HepG2 (cell line): ENCODE measurements around the gene MYO7B. TPM values are rescaled to one million over a fixed set of nuclear protein-coding genes. Genes with fewer than 3 reads are reported as not detected.

Experiments
- ARID3A ChIP-seq: IDR thresholded peaks from 2 replicates; pipeline ENCODE4 v1.6.1; 2012; ENCODE audit warnings: low read depth, low read length, improper control_type of control experiment
- HNF4G ChIP-seq, 2 experiments: sonication (generic) in 1 of 2; formaldehyde crosslinking in 1 of 2; IDR thresholded peaks; 2 replicates each; pipeline versions ENCODE4 v1.4.0 to v1.6.1; 2011 to 2020; ENCODE audit warnings: borderline replicate concordance in 2 of 2, low read depth in 2 of 2, mild to moderate bottlenecking in 2 of 2, low read length in 1 of 2, missing genetic modification reagents in 1 of 2, moderate library complexity in 1 of 2
- KDM5A ChIP-seq: fragments of 200-600 bp; sonication (generic); IDR thresholded peaks from 2 replicates; pipeline ENCODE4 v1.7.0; 2018; ENCODE audit warnings: antibody characterized with exemption, mild to moderate bottlenecking, low read length, borderline replicate concordance
- MTA3 ChIP-seq: sonication (generic); formaldehyde crosslinking; IDR thresholded peaks from 2 replicates; pipeline ENCODE4 v1.4.0; 2020; ENCODE audit warnings: missing genetic modification reagents
- NFAT5 ChIP-seq: sonication (generic); formaldehyde crosslinking; IDR thresholded peaks from 2 replicates; pipeline ENCODE4 v1.4.0; 2020; ENCODE audit warnings: missing genetic modification reagents
- RFX1 ChIP-seq: fragments of 450-650 bp; IDR thresholded peaks from 2 replicates; pipeline ENCODE4 v1.6.1; 2017
- TFDP1 ChIP-seq: IDR thresholded peaks from 2 replicates; pipeline ENCODE4 v1.6.1; 2016; ENCODE audit warnings: missing compliant biosample characterization, missing genetic modification reagents, borderline replicate concordance
- ZFX ChIP-seq: sonication (generic); formaldehyde crosslinking; IDR thresholded peaks from 2 replicates; pipeline ENCODE4 v1.4.0; 2020; ENCODE audit warnings: mild to moderate bottlenecking, low read depth, missing genetic modification reagents, moderate library complexity
- ZNF550 ChIP-seq: sonication (generic); formaldehyde crosslinking; IDR thresholded peaks from 2 replicates; pipeline ENCODE4 v1.4.0; 2020; ENCODE audit warnings: mild to moderate bottlenecking, missing genetic modification reagents, borderline replicate concordance
- polyA plus RNA-seq, 8 experiments: library from polyadenylated mRNA; depleted of rRNA in 3 of 8; stranded (reverse) in 7 of 8; unstranded in 1 of 8; fragments of >200 nt; fragmentation: Illumina TruSeq in 4 of 8; extraction: Trizol in 4 of 8; gene quantifications; 2 replicates each; pipeline versions ENCODE4 v1.2.1 to v1.2.3, GENCODE V29; 2011 to 2016; ENCODE audit warnings: low read depth in 4 of 8, missing spikeins in 1 of 8, mixed read lengths in 1 of 8; ENCODE audit not compliant: insufficient read depth in 1 of 8
- total RNA-seq, 5 experiments: library from RNA; depleted of rRNA; stranded (reverse); fragments of >200 nt; fragmentation: Illumina TruSeq; extraction: Trizol; gene quantifications; 2 replicates each; pipeline ENCODE4 v1.2.3, GENCODE V29; 2016; ENCODE audit warnings: low read depth in 1 of 5

MYO7B gene
- total and polyA plus RNA-seq, 2 of the 13 experiments (the other 11 are each of a cell fraction or from before 2014, with no cell fraction given): not detected

GRCh38 chr2:127503491-127503890, 32.0 kb upstream of the MYO7B start (continued):
- TF ChIP-seq NFAT5 (no peak), MTA3 (CRISPR knock-in tag) (no peak), KDM5A (no peak), RFX1 (no peak), ZFX (no peak), TFDP1 (no peak), ARID3A (no peak), ZNF550 (CRISPR knock-in tag) (no peak), HNF4G (IDR thresholded peaks at IDR 0.05; ENCODE audit: borderline replicate concordance, low read depth, low read length) (no peak), HNF4G (CRISPR knock-in tag; IDR thresholded peaks at IDR 0.05; ENCODE audit: borderline replicate concordance, low read depth) (no peak)
